H9 (cell line): ENCODE measurements around the gene EPB41L1. TPM values are rescaled to one million over a fixed set of nuclear protein-coding genes. Genes with fewer than 3 reads are reported as not detected.

Experiments
- DNase-seq: peaks from one replicate; pipeline ENCODE4 v3.0.0-alpha.2; 2017
- H2AFZ ChIP-seq: one replicate; pipeline ENCODE4 v1.6.1; 2013; ENCODE audit warnings: mild to moderate bottlenecking, low read length, control low read depth, moderate library complexity
- H2AK5ac ChIP-seq: 2 replicates; pipeline ENCODE4 v1.6.1; 2013; ENCODE audit warnings: low read length, control low read depth, mixed read lengths; ENCODE audit not compliant: insufficient read length
- H2BK120ac ChIP-seq: one replicate; pipeline ENCODE4 v1.6.1; 2013; ENCODE audit warnings: low read depth, mild to moderate bottlenecking, low read length, control low read depth, inconsistent platforms; ENCODE audit not compliant: poor library complexity, severe bottlenecking
- H2BK12ac ChIP-seq: 2 replicates; pipeline ENCODE4 v1.6.1; 2013; ENCODE audit warnings: low read length, control low read depth, mixed read lengths, low read depth; ENCODE audit not compliant: insufficient read length
- H2BK15ac ChIP-seq: 2 replicates; pipeline ENCODE4 v1.6.1; 2013; ENCODE audit warnings: low read depth, low read length, control low read depth
- H2BK20ac ChIP-seq: one replicate; pipeline ENCODE4 v1.6.1; 2013; ENCODE audit warnings: low read depth, mild to moderate bottlenecking, low read length, control low read depth, inconsistent platforms; ENCODE audit not compliant: poor library complexity, severe bottlenecking
- H2BK5ac ChIP-seq: 2 replicates; pipeline ENCODE4 v1.6.1; 2013; ENCODE audit warnings: low read length, control low read depth, mixed read lengths; ENCODE audit not compliant: insufficient read length
- H3K14ac ChIP-seq: 2 replicates; pipeline ENCODE4 v1.6.1; 2013; ENCODE audit warnings: low read length, control low read depth; ENCODE audit not compliant: insufficient read depth
- H3K18ac ChIP-seq: 2 replicates; pipeline ENCODE4 v1.6.1; 2013; ENCODE audit warnings: low read depth, mild to moderate bottlenecking, mixed read lengths, low read length, control low read depth; ENCODE audit not compliant: insufficient read length
- H3K23ac ChIP-seq: 2 replicates; pipeline ENCODE4 v1.6.1; 2013; ENCODE audit warnings: low read length, control low read depth, mixed read lengths, low read depth; ENCODE audit not compliant: insufficient read length
- H3K23me2 ChIP-seq: 2 replicates; pipeline ENCODE4 v1.6.1; 2013; ENCODE audit warnings: low read depth, mild to moderate bottlenecking, mixed read lengths, low read length, control low read depth; ENCODE audit not compliant: insufficient read length, poor library complexity, severe bottlenecking
- H3K27ac ChIP-seq: 2 replicates; pipeline ENCODE4 v1.5.1; 2013; ENCODE audit warnings: low read length, control low read depth, mixed read lengths, low read depth; ENCODE audit not compliant: insufficient read length
- H3K27me3 ChIP-seq: 2 replicates; pipeline ENCODE4 v1.6.1; 2013; ENCODE audit warnings: low read length, control low read depth, inconsistent platforms; ENCODE audit not compliant: insufficient read depth
- H3K4ac ChIP-seq: 2 replicates; pipeline ENCODE4 v1.6.1; 2013; ENCODE audit warnings: low read depth, mild to moderate bottlenecking, control low read depth, inconsistent platforms, low read length, moderate library complexity
- H3K4me1 ChIP-seq: 2 replicates; pipeline ENCODE4 v1.6.1; 2013; ENCODE audit warnings: low read length, control low read depth, inconsistent platforms; ENCODE audit not compliant: insufficient read depth
- H3K4me2 ChIP-seq: 2 replicates; pipeline ENCODE4 v1.6.1; 2013; ENCODE audit warnings: low read length, control low read depth, mixed read lengths; ENCODE audit not compliant: insufficient read length, insufficient read depth
- H3K56ac ChIP-seq: 2 replicates; pipeline ENCODE4 v1.6.1; 2013; ENCODE audit warnings: low read depth, mild to moderate bottlenecking, mixed read lengths, low read length, control low read depth; ENCODE audit not compliant: insufficient read length
- H3K79me1 ChIP-seq: 2 replicates; pipeline ENCODE4 v1.6.1; 2013; ENCODE audit warnings: low read depth, mild to moderate bottlenecking, moderate library complexity, low read length, control low read depth, inconsistent platforms; ENCODE audit not compliant: insufficient read depth, poor library complexity, severe bottlenecking
- H3K79me2 ChIP-seq: 2 replicates; pipeline ENCODE4 v1.6.1; 2013; ENCODE audit warnings: low read length, control low read depth, inconsistent platforms; ENCODE audit not compliant: insufficient read depth
- H3K9ac ChIP-seq: 2 replicates; pipeline ENCODE4 v1.6.1; 2013; ENCODE audit warnings: low read length, control low read depth, mixed read lengths; ENCODE audit not compliant: insufficient read length; ENCODE audit errors: extremely low read depth
- H3K9me3 ChIP-seq: one replicate; pipeline ENCODE4 v1.6.1; 2013; ENCODE audit warnings: low read depth, low read length, inconsistent platforms; ENCODE audit not compliant: control insufficient read depth
- H3T11ph ChIP-seq: one replicate; pipeline ENCODE4 v1.6.1; 2013; ENCODE audit warnings: mild to moderate bottlenecking, low read length, control low read depth, inconsistent platforms
- H4K20me1 ChIP-seq: one replicate; pipeline ENCODE4 v1.6.1; 2013; ENCODE audit not compliant: control insufficient read depth, insufficient read length, insufficient read depth
- H4K5ac ChIP-seq: 2 replicates; pipeline ENCODE4 v1.6.1; 2013; ENCODE audit warnings: low read depth, mild to moderate bottlenecking, mixed read lengths, low read length, control low read depth; ENCODE audit not compliant: insufficient read length
- H4K8ac ChIP-seq: replicated peaks from 2 replicates; pipeline ENCODE4 v1.6.1; 2013; ENCODE audit warnings: low read length, control low read depth, mixed read lengths, low read depth; ENCODE audit not compliant: insufficient read length
- H4K91ac ChIP-seq: 2 replicates; pipeline ENCODE4 v1.6.1; 2013; ENCODE audit warnings: low read depth, mild to moderate bottlenecking, moderate library complexity, mixed read lengths, low read length, control low read depth; ENCODE audit not compliant: insufficient read length
- H3K27ac Mint-ChIP-seq, 3 experiments: 2 replicates in 2 of 3; 3 replicates in 1 of 3; pipeline ENCODE4 v1.8.0; 2020 to 2021; ENCODE audit warnings: mixed read lengths in 3 of 3, mild to moderate bottlenecking in 1 of 3, moderate library complexity in 1 of 3
- H3K27me3 Mint-ChIP-seq: 2 replicates; pipeline ENCODE4 v1.8.0; 2021; ENCODE audit warnings: low read depth, mild to moderate bottlenecking, moderate library complexity, mixed read lengths
- H3K36me3 Mint-ChIP-seq, 3 experiments: 2 replicates in 2 of 3; 3 replicates in 1 of 3; pipeline ENCODE4 v1.8.0; 2020 to 2021; ENCODE audit warnings: low read depth in 3 of 3, mixed read lengths in 3 of 3; ENCODE audit not compliant: insufficient read depth in 1 of 3
- H3K4me1 Mint-ChIP-seq, 2 experiments: 2 replicates each; pipeline ENCODE4 v1.8.0; 2020; ENCODE audit warnings: mixed read lengths in 2 of 2
- H3K4me3 Mint-ChIP-seq, 2 experiments: 2 replicates in 1 of 2; 3 replicates in 1 of 2; pipeline ENCODE4 v1.8.0; 2020 to 2021; ENCODE audit warnings: mild to moderate bottlenecking in 2 of 2, mixed read lengths in 2 of 2, moderate library complexity in 1 of 2
- H3K9me3 Mint-ChIP-seq, 2 experiments: 2 replicates in 1 of 2; 3 replicates in 1 of 2; pipeline ENCODE4 v1.8.0; 2020; ENCODE audit warnings: mild to moderate bottlenecking in 2 of 2, mixed read lengths in 2 of 2, moderate library complexity in 1 of 2
- CTCF ChIP-seq: fragments of 200-600 bp; sonication (generic); conservative IDR thresholded peaks from 3 replicates; pipeline ENCODE4 v1.8.0; 2021; ENCODE audit warnings: antibody characterized with exemption, mild to moderate bottlenecking
- WGBS: extraction: QIAGEN DNeasy Blood & Tissue Kit; methylation state at CpG from one replicate; pipeline ENCODE4 v1.1.7; 2013; ENCODE audit warnings: missing lambda C conversion rate, low lambda C conversion rate, mixed read lengths; ENCODE audit not compliant: insufficient read length; ENCODE audit errors: extremely low coverage; 5-methylcytosine and 5-hydroxymethylcytosine counted together
- total RNA-seq: library from RNA; stranded (reverse); gene quantifications from 2 replicates; pipeline ENCODE4 v1.2.1, GENCODE V29; 2021

EPB41L1 gene
- total RNA-seq, 1 experiment from 2014 or later = 31.1 TPM

GRCh38 chr20:36243726-36244125 lies 89.2 kb downstream of the EPB41L1 start:
- Histone ChIP-seq H3K79me2 (0 out of 2 replicates have a peak, but pooled peaks cover 1% of the 10 kb centered on the region), H4K91ac (no peak overlapping the region), H2AFZ (no peak overlapping the region), H2BK5ac (no peak overlapping the region), H3K4me2 (no peak overlapping the region), H3K9ac (no peak overlapping the region), H3K23me2 (no peaks in the 10 kb centered on the region), H3K56ac (no peak overlapping the region), H3K27ac (no peak overlapping the region), H2BK20ac (no peak overlapping the region), H2BK12ac (no peak overlapping the region), H2BK15ac (no peak overlapping the region), H3K79me1 (no peaks in the 10 kb centered on the region), H3K18ac (no peak overlapping the region), H3K27me3 (no peaks in the 10 kb centered on the region), H4K5ac (no peak overlapping the region), H3K23ac (no peak overlapping the region), H4K20me1 (no peaks in the 10 kb centered on the region), H3T11ph (no peak overlapping the region), H2BK120ac (no peak overlapping the region), H4K8ac (no peak overlapping the region), H2AK5ac (no peak overlapping the region), H3K4me1 (no peaks in the 10 kb centered on the region), H3K9me3 (no peaks in the 10 kb centered on the region), H3K14ac (no peak overlapping the region), H3K4ac (no peak overlapping the region)
- no peak for DNase-seq
- 0 out of 4 replicates have a peak, but pooled peaks cover 0 to under 1% of the 10 kb centered on the region in 2 experiments for H3K4me1 Mint-ChIP-seq
- H3K36me3 Mint-ChIP-seq = peaks cover 19 to 76% (median 50%) of the 10 kb centered on the region in 3 experiments; a peak in 6 of 7 replicates
- no CpG with 5 or more reads among the region's 1 CpG for WGBS
- no peaks in the 10 kb centered on the region for H3K9me3 Mint-ChIP-seq
- no peak for TF ChIP-seq CTCF
- H3K4me3 Mint-ChIP-seq = no peak overlapping the region
- no peaks in the 10 kb centered on the region for H3K27me3 Mint-ChIP-seq
- H3K27ac Mint-ChIP-seq = no peak overlapping the region
